Heart right ventricle (tissue), 16 donors: ENCODE results near the gene BRIP1. TPM values are rescaled to one million over a fixed set of nuclear protein-coding genes. Genes with fewer than 3 reads are reported as not detected.

Source experiments
- ATAC-seq, 8 donors: fragments of 200-7000 bp; cut with Tn5 transposase; one replicate each; pipeline ENCODE4 v1.9.1; 2020; ENCODE audit warnings: mild to moderate bottlenecking in 8 of 8, moderate library complexity in 8 of 8, moderate number of reproducible peaks in 1 of 8
- DNase-seq, 2 donors: peaks; one replicate each; pipeline ENCODE4 v3.0.0-alpha.2; 2020
- H3K27ac ChIP-seq, 10 donors: fragments of 200-600 bp; sonication (generic) in 2 of 10; one replicate each; pipeline versions ENCODE4 v1.5.0 to v1.8.0; 2020 to 2022; ENCODE audit warnings: mild to moderate bottlenecking in 3 of 10
- H3K27me3 ChIP-seq, 7 donors: fragments of 200-600 bp; one replicate each; pipeline ENCODE4 v1.8.0; 2021 to 2022; ENCODE audit warnings: mild to moderate bottlenecking in 2 of 7
- H3K36me3 ChIP-seq, 9 donors: fragments of 200-600 bp; sonication (generic) in 1 of 9; one replicate each; pipeline versions ENCODE4 v1.5.0 to v1.8.0; 2020 to 2022; ENCODE audit warnings: mild to moderate bottlenecking in 2 of 9
- H3K4me1 ChIP-seq, 9 donors: fragments of 200-600 bp; sonication (generic) in 1 of 9; one replicate each; pipeline versions ENCODE4 v1.5.0 to v1.8.0; 2020 to 2022; ENCODE audit warnings: mild to moderate bottlenecking in 4 of 9
- H3K4me3 ChIP-seq, 10 donors: fragments of 200-600 bp; sonication (generic) in 2 of 10; one replicate each; pipeline versions ENCODE4 v1.5.0 to v1.8.0; 2020 to 2022; ENCODE audit warnings: mild to moderate bottlenecking in 7 of 10, moderate library complexity in 2 of 10
- H3K9me3 ChIP-seq, 11 donors: fragments of 200-600 bp in 10 of 11; sonication (generic) in 2 of 11; one replicate each; pipeline versions ENCODE4 v1.5.0 to v1.8.0; 2013 to 2022; ENCODE audit warnings: mild to moderate bottlenecking in 2 of 11, control low read depth in 1 of 11, moderate library complexity in 1 of 11
- WGBS, 2 donors: extraction: QIAGEN DNeasy Blood & Tissue Kit; methylation state at CpG; one replicate each; pipeline ENCODE4 v1.1.7; 2013; ENCODE audit warnings: inconsistent platforms in 1 of 2; 5-methylcytosine and 5-hydroxymethylcytosine counted together
- intact Hi-C, 10 donors: fragments of 100-400 bp; cut with DNase I; formaldehyde crosslinking; loops; one replicate each; pipeline versions ENCODE4 v1.11.1 to v1.14.2; 2022
- polyA plus RNA-seq, 2 donors: library from polyadenylated mRNA; stranded (reverse); fragments of 200-250 nt; gene quantifications; one replicate each; pipeline ENCODE4 v1.2.3, GENCODE V29; 2013
- total RNA-seq, 10 donors: library from RNA; stranded (reverse); fragmentation: NEBNext Ultra II Directional in 3 of 10; extraction: Animal tissue kit (Norgen Biotek cat#: 25700) in 3 of 10; gene quantifications; one replicate each; pipeline versions ENCODE4 v1.2.1 to v1.2.4, GENCODE V29; 2021 to 2023
- TF ChIP-seq, protein P1 (sequence below), 9 donors: fragments of 200-600 bp; sonication (generic) in 2 of 9; IDR thresholded peaks; one replicate each; pipeline versions ENCODE4 v1.5.0 to v1.8.0; 2021 to 2022; ENCODE audit warnings: antibody characterized with exemption in 9 of 9, mild to moderate bottlenecking in 5 of 9, moderate library complexity in 1 of 9
- donor health status: Arrhythmogenic right ventricular cardiomyopathy.
- donor health status: ischemic (EF 13 %, LVEDD 7.1; RV severe dilation, severe dysfunction).
- donor health status: healthy with polysubstance abuse.
- donor health status: DM: no; HTN: yes; CAD: no.
- donor health status: DM: no; HTN: no; CAD: no.
- donor health status: ischemic (EF 25% LVEDD 6.9; RV normal size, moderate dysfunction).
- donor health status: ischemic (EF 25% LVEDD 5.7; RV mildly dilated, moderate dysfunction).
- donor health status: healthy.
- donor health status: DM: yes; HTN: yes; CAD: no.
- donor health status: Ischemic cardiomyopathy.
- donor health status: ischemic (EF 35%, LVEDD 5.7; RV mildly dilated, moderate dysfunction).
- donor health status: nonischemic (EF 11% LVEDD 7.7; RV severe dilation, severe dysfunction).
- donor health status: DM: yes; HTN: yes; CAD: no.
- donor health status: PGD.
- donor health status: ischemic (EF 29% LVEDD 5.4; RV normal size, mild dysfunction).
- donor health status: nonischemic (EF 23%, LVEDD 6.1; RV moderate dilation, normal function).

The BRIP1 gene
- total and polyA plus RNA-seq, 12 donors, result 0.03 to 2.1 (median 0.22) TPM; not detected in 1

DNA sequence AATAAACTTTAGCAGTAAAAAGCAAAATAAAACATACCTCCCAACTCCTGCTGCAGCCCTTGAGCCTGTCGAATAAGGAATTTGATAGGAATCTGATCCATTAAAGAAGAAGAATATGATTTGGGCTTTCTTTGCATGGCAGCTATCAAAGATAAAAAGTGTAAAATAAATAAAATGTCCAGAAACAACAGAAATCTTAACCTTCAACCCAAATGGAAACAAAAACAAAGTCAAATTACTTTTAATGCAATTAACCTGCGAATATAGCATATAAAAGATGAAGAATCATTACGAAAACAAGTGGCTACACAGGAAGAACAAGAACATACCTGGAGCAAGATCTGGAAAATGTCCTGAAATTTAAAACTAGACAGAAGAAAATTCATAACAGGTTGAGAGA, 21.5 kb upstream of the BRIP1 start:
- H3K9me3 ChIP-seq, result no peaks in the 10 kb centered on the region
- no peak overlapping the region for H3K4me3 ChIP-seq
- no peaks in the 10 kb centered on the region for H3K27me3 ChIP-seq
- H3K36me3 ChIP-seq, result peaks cover 0 to 99% (median 45%) of the 10 kb centered on the region in 9 donors
- 96 to 97% methylated on average over 3 of the region's 3 CpGs for WGBS, 2 donors
- no peak overlapping the region for H3K27ac ChIP-seq
- no peak for DNase-seq
- ATAC-seq, result no peak
- TF ChIP-seq, protein P1, sequence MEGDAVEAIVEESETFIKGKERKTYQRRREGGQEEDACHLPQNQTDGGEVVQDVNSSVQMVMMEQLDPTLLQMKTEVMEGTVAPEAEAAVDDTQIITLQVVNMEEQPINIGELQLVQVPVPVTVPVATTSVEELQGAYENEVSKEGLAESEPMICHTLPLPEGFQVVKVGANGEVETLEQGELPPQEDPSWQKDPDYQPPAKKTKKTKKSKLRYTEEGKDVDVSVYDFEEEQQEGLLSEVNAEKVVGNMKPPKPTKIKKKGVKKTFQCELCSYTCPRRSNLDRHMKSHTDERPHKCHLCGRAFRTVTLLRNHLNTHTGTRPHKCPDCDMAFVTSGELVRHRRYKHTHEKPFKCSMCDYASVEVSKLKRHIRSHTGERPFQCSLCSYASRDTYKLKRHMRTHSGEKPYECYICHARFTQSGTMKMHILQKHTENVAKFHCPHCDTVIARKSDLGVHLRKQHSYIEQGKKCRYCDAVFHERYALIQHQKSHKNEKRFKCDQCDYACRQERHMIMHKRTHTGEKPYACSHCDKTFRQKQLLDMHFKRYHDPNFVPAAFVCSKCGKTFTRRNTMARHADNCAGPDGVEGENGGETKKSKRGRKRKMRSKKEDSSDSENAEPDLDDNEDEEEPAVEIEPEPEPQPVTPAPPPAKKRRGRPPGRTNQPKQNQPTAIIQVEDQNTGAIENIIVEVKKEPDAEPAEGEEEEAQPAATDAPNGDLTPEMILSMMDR (IDR thresholded peaks at IDR 0.05), result no peak
- intact Hi-C loops, result no loop called here
- no peaks in the 10 kb centered on the region for H3K4me1 ChIP-seq

DNA sequence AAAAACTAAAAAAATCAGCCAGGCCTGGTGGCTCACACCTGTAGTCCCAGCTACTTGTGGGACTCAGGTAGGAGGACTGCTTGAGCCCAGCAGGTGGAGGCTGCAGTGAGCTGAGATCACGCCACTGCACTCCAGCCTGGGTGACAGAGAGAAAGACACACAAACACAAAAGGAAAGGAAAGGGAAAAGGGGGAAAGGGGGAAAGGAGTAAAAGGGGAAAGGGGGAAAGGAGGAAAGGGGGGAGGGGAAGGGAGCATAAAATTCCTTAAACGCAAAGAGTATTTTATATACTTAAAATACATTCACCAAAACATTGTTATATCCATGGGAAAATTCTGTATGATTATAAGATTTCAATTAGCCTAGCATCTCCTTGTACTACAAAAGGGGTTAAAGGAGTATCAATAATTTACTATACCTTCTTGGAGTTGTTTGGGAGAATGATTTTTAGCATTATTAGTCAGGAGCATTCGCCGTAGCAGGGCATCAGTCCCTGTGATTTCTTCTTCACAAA, 17.3 kb upstream of the BRIP1 start:
- 97 to 98% methylated on average over 4 of the region's 4 CpGs for WGBS, 2 donors
- Histone ChIP-seq H3K4me1 (no peaks in the 10 kb centered on the region), H3K36me3 (peaks cover 0 to 100% (median 31%) of the 10 kb centered on the region in 9 donors), H3K4me3 (no peak overlapping the region), H3K27me3 (no peaks in the 10 kb centered on the region), H3K9me3 (no peaks in the 10 kb centered on the region), H3K27ac (no peak overlapping the region)
- intact Hi-C loops, result no loop called here
- DNase-seq, result no peak
- no peak for ATAC-seq
- TF ChIP-seq, protein P1 (IDR thresholded peaks at IDR 0.05), result no peak

DNA sequence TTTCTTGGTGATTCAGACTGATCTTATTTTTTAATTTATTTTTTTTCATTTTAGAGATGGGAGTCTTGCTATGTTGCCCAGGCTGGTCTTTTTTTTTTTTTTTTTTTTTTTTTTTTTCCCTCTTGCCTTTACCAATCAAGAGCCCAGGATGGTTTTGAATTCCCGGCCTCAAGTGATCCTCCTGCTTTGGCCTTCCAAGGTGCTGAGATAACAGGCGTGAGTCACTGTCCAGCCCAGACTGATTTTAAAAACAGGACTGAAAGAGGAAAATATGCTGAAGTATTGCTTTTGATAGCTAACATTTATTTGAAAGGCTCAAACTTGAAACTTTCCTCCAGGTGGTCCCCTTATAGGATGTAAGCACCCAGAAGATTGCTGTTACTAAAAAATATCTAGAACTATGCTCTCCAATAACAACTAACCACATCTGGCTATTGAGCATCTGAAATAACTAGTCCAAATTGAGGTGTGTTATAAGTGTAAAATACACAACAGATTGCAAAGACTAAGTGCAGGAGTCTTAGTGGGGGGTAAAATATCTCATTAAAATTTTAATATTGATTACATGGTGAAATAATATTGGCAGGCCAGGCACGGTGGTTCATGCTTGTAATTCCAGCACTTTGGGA, 15.8 kb upstream of the BRIP1 start:
- WGBS, 2 donors, result 93% methylated on average over 3 of the region's 3 CpGs
- H3K36me3 ChIP-seq, result peaks cover 0 to 100% (median 21%) of the 10 kb centered on the region in 9 donors
- ATAC-seq (no peak), DNase-seq (no peak)
- H3K9me3 ChIP-seq, result no peaks in the 10 kb centered on the region
- H3K27me3 ChIP-seq, result no peaks in the 10 kb centered on the region
- H3K4me1 ChIP-seq, result no peaks in the 10 kb centered on the region
- intact Hi-C loops, result no loop called here
- no peak overlapping the region for H3K27ac ChIP-seq
- H3K4me3 ChIP-seq, result no peak overlapping the region
- TF ChIP-seq, protein P1 (IDR thresholded peaks at IDR 0.05), result no peak

DNA sequence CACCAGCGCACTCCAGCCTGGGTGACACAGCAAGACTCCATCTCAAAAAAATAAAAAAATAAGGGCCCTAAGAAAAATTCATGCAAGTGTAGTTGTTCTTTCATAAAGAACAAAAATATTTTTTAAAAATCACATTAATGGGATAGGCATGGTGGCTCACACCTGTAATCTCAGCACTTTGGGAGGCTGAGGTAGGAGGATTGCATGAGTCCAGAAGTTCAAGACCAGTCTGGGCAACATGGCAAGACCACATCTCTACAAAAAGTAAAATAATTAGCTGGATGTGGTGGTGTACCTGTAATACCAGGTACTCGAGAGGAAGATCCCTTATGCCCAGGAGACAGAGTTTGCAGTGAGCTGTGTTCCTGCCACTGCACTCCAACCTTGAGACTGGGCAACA, 15.2 kb upstream of the BRIP1 start:
- TF ChIP-seq, protein P1 (IDR thresholded peaks at IDR 0.05), result no peak
- ATAC-seq (no peak), DNase-seq (no peak)
- Histone ChIP-seq H3K27me3 (no peaks in the 10 kb centered on the region), H3K27ac (no peak overlapping the region), H3K4me1 (no peaks in the 10 kb centered on the region), H3K4me3 (no peak overlapping the region), H3K9me3 (no peaks in the 10 kb centered on the region), H3K36me3 (peaks cover 0 to 100% (median 20%) of the 10 kb centered on the region in 9 donors)
- intact Hi-C loops, result no loop called here
- WGBS, 2 donors, result 70 to 72% methylated on average over 2 of the region's 2 CpGs
